Measurements from ENCODE around the gene RIPOR3.

DNA sequence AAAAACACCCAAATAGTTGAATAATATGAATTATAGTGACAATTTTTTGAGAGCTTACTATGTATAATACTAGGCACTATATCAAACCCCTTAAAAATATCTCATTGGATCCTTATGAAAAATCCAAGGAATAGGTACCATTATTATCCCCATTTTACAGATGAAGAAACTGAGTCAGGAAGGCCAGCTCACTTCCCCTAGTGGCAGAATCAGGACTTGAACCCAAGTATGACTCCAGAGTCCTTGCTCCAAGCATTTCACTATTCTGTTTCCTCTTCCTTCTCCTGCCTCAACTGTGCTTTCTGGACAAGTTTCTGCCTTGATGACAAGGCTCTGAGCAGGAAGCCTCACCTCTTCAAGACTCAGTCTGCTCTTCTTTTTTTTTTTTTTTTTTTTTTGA, 29.2 kb upstream of the RIPOR3 start:
- TF ChIP-seq, protein P1, sequence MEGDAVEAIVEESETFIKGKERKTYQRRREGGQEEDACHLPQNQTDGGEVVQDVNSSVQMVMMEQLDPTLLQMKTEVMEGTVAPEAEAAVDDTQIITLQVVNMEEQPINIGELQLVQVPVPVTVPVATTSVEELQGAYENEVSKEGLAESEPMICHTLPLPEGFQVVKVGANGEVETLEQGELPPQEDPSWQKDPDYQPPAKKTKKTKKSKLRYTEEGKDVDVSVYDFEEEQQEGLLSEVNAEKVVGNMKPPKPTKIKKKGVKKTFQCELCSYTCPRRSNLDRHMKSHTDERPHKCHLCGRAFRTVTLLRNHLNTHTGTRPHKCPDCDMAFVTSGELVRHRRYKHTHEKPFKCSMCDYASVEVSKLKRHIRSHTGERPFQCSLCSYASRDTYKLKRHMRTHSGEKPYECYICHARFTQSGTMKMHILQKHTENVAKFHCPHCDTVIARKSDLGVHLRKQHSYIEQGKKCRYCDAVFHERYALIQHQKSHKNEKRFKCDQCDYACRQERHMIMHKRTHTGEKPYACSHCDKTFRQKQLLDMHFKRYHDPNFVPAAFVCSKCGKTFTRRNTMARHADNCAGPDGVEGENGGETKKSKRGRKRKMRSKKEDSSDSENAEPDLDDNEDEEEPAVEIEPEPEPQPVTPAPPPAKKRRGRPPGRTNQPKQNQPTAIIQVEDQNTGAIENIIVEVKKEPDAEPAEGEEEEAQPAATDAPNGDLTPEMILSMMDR (IDR thresholded peaks at IDR 0.05) = no peak
- TF ChIP-seq POLR2A (IDR thresholded peaks at IDR 0.05) = no peak
